ENCODE data around the gene GLTP. TPM values are rescaled to one million over a fixed set of nuclear protein-coding genes. Genes with fewer than 3 reads are reported as not detected.

GLTP gene
- total and polyA plus RNA-seq, 2 donors (not counting 1 experiment from before 2014, with no cell fraction given): 51.2 to 67.9 TPM

DNA sequence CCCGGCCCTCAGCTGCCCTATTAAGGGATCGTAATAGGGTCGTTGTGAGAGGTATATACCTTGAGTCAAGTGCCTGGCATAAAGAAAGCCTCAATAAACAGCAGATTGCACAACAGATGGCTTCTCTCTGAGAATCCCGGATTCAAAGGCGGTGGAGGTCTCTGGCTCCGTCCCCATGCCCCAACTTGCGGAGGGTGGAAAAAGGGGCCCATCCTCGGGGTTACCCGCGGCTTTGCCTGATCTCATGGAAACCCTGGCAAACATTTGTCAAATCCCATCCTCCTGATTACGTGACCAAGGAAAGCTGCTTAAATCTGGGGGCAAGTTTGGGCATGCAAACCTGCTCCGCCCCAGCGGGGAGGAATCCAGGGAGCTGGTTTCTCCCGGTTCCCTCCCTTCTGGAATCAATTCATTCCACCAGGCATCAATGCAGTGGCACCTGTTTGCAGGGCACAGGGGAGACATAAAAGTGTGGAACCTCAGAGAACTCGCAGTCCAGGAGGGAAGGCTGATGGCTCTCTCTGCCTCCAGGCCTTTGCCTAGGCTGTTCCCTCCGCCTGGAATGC lies 59.4 kb downstream of the GLTP start:
- Histone ChIP-seq H3K36me3 (ENCODE audit: control insufficient read depth, insufficient read depth, low read length) (no peaks in the 10 kb centered on the region), H3K9ac (ENCODE audit: insufficient read depth, low read length) (no peak overlapping the region)
- no peak for TF ChIP-seq EZH2 (IDR thresholded peaks at IDR 0.05; ENCODE audit: low read length, missing control alignments)
- TF ChIP-seq, protein P1, sequence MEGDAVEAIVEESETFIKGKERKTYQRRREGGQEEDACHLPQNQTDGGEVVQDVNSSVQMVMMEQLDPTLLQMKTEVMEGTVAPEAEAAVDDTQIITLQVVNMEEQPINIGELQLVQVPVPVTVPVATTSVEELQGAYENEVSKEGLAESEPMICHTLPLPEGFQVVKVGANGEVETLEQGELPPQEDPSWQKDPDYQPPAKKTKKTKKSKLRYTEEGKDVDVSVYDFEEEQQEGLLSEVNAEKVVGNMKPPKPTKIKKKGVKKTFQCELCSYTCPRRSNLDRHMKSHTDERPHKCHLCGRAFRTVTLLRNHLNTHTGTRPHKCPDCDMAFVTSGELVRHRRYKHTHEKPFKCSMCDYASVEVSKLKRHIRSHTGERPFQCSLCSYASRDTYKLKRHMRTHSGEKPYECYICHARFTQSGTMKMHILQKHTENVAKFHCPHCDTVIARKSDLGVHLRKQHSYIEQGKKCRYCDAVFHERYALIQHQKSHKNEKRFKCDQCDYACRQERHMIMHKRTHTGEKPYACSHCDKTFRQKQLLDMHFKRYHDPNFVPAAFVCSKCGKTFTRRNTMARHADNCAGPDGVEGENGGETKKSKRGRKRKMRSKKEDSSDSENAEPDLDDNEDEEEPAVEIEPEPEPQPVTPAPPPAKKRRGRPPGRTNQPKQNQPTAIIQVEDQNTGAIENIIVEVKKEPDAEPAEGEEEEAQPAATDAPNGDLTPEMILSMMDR (conservative IDR thresholded peaks at IDR 0.05 in 1 of 2, IDR thresholded peaks at IDR 0.05 in 1 of 2; ENCODE audit: low read depth in 1 of 2, low read length in 2 of 2): no peak

DNA sequence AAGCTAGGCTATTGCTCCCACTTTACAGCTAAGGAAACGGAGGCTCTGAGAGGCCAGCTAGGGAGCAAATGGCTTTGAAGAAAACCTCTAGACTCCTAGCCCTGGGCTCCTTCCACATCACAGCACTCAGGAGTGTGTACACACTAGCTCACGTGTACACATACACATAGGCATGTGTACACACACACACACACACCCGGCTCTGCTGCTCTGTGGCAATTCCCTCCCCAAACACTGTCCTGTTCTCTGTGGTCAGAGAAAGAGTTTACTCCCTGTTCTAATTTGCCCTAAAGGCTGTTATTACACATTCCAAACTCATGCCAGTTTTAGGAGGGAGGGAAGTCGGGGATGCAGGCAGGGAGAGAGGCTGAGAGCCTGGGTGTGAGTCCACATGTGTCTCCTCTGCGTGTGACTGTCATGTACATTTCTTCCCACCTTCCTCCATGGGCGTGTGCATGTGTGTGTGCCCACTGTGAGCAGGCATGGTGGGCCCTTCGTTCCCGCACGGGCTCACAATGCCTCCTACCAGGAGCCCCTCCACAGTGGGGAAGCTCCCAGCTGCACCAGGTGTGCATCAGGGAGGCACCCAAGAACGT lies 61.3 kb downstream of the GLTP start:
- no peak overlapping the region for H3K9ac ChIP-seq (ENCODE audit: insufficient read depth, low read length)
- no peak overlapping the region for H3K4me2 ChIP-seq (ENCODE audit: extremely low read depth, insufficient read depth, low read length)
- no peaks in the 10 kb centered on the region for H3K79me2 ChIP-seq (ENCODE audit: control insufficient read depth, insufficient read depth, low read length)
- H3K4me1 ChIP-seq (ENCODE audit: control insufficient read depth, extremely low read depth, insufficient read depth, low read length): no peaks in the 10 kb centered on the region
- no peaks in the 10 kb centered on the region for H4K20me1 ChIP-seq (ENCODE audit: control insufficient read depth, extremely low read depth, insufficient read depth, low read length)
- no peaks in the 10 kb centered on the region for H3K36me3 ChIP-seq (ENCODE audit: control insufficient read depth, insufficient read depth, low read length)
- H2AFZ ChIP-seq (ENCODE audit: low read length): no peak overlapping the region
- DNase-seq (ENCODE audit: low read depth in 2 of 2): peak; percentile 20 to 22
- no peaks in the 10 kb centered on the region for H3K9me3 ChIP-seq (ENCODE audit: control insufficient read depth, insufficient read depth, low read depth, low read length)
- no peak overlapping the region for H3K4me3 ChIP-seq (replicated peaks in 1 of 4; ENCODE audit: control extremely low read depth in 1 of 4, insufficient read depth in 1 of 4, low read depth in 3 of 4, low read length in 4 of 4)
- peaks cover 2% of the 10 kb centered on the region for H3K27me3 ChIP-seq (ENCODE audit: control insufficient read depth, insufficient read depth, low read length)
- TF ChIP-seq, protein P1 (conservative IDR thresholded peaks at IDR 0.05 in 1 of 2, IDR thresholded peaks at IDR 0.05 in 1 of 2; ENCODE audit: low read depth in 1 of 2, low read length in 2 of 2): no peak
- no peak for TF ChIP-seq EZH2 (IDR thresholded peaks at IDR 0.05; ENCODE audit: low read length, missing control alignments)
- no peak overlapping the region for H3K27ac ChIP-seq (ENCODE audit: insufficient read depth, low read length)

More for the DNA sequence above, 59.4 kb downstream of the GLTP start:
- DNase-seq (ENCODE audit: low read depth in 2 of 2): no peak
- peaks cover 2% of the 10 kb centered on the region for H3K27me3 ChIP-seq (ENCODE audit: control insufficient read depth, insufficient read depth, low read length)
- no peaks in the 10 kb centered on the region for H4K20me1 ChIP-seq (ENCODE audit: control insufficient read depth, extremely low read depth, insufficient read depth, low read length)
- no peaks in the 10 kb centered on the region for H3K79me2 ChIP-seq (ENCODE audit: control insufficient read depth, insufficient read depth, low read length)
- H3K4me1 ChIP-seq (ENCODE audit: control insufficient read depth, extremely low read depth, insufficient read depth, low read length): no peaks in the 10 kb centered on the region
- H3K4me3 ChIP-seq (replicated peaks in 1 of 4; ENCODE audit: control extremely low read depth in 1 of 4, insufficient read depth in 1 of 4, low read depth in 3 of 4, low read length in 4 of 4): no peak overlapping the region
- no peak overlapping the region for H2AFZ ChIP-seq (ENCODE audit: low read length)
- no peak overlapping the region for H3K4me2 ChIP-seq (ENCODE audit: extremely low read depth, insufficient read depth, low read length)
- H3K27ac ChIP-seq (ENCODE audit: insufficient read depth, low read length): no peak overlapping the region
- no peaks in the 10 kb centered on the region for H3K9me3 ChIP-seq (ENCODE audit: control insufficient read depth, insufficient read depth, low read depth, low read length)

DNA sequence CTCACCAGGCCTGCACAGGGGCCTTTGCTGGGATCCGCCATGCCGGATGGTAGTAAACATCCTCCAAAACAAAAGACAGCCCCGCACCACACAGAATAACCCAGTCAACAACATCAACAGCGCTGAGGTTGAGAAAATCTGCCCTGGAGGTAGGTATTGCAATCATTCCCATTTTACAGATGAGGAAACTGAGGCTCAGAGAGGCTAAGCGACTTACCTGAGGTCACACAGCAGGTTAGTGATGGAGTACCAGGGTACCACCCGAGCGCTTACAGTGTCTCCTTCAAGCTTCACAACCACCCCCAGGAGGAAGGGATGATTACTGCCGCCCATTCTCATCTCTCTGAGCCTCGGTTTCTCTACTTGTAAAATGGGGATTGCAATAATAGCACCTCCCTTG lies 62.1 kb downstream of the GLTP start:
- Histone ChIP-seq H3K9me3 (ENCODE audit: control insufficient read depth, insufficient read depth, low read depth, low read length) (no peaks in the 10 kb centered on the region), H3K4me1 (ENCODE audit: control insufficient read depth, extremely low read depth, insufficient read depth, low read length) (no peaks in the 10 kb centered on the region), H3K27me3 (ENCODE audit: control insufficient read depth, insufficient read depth, low read length) (peaks cover 2% of the 10 kb centered on the region), H4K20me1 (ENCODE audit: control insufficient read depth, extremely low read depth, insufficient read depth, low read length) (no peaks in the 10 kb centered on the region), H3K79me2 (ENCODE audit: control insufficient read depth, insufficient read depth, low read length) (no peaks in the 10 kb centered on the region), H3K4me2 (ENCODE audit: extremely low read depth, insufficient read depth, low read length) (no peak overlapping the region), H2AFZ (ENCODE audit: low read length) (no peak overlapping the region), H3K36me3 (ENCODE audit: control insufficient read depth, insufficient read depth, low read length) (no peaks in the 10 kb centered on the region), H3K9ac (ENCODE audit: insufficient read depth, low read length) (no peak overlapping the region), H3K27ac (ENCODE audit: insufficient read depth, low read length) (no peak overlapping the region), H3K4me3 (replicated peaks in 1 of 4; ENCODE audit: control extremely low read depth in 1 of 4, insufficient read depth in 1 of 4, low read depth in 3 of 4, low read length in 4 of 4) (no peak overlapping the region)
- TF ChIP-seq, protein P1 (conservative IDR thresholded peaks at IDR 0.05 in 1 of 2, IDR thresholded peaks at IDR 0.05 in 1 of 2; ENCODE audit: low read depth in 1 of 2, low read length in 2 of 2): no peak
- TF ChIP-seq EZH2 (IDR thresholded peaks at IDR 0.05; ENCODE audit: low read length, missing control alignments): no peak
- no peak for DNase-seq (ENCODE audit: low read depth in 2 of 2)
